A673 (cell line): Measurements from ENCODE around the gene DAPK2. TPM values are rescaled to one million over a fixed set of nuclear protein-coding genes. Genes with fewer than 3 reads are reported as not detected.

Experiments used
- BruUV-seq: library from RNA; stranded (reverse); fragments of 400-500 nt; replicated peaks from 2 replicates; lab custom pipeline; 2021; lab: Mats Ljungman, UMichigan
- CTCF ChIA-PET: fragments of 300-600 bp; sonication (Branson Sonifier 250); formaldehyde crosslinking; loops from one replicate; lab custom pipeline; 2022; ENCODE audit warnings: antibody characterized with exemption; lab: Charles Lee
- POLR2A ChIA-PET: fragments of 300-600 bp; sonication (Branson Sonifier 250); formaldehyde crosslinking; loops from one replicate; lab custom pipeline; 2022; ENCODE audit warnings: antibody characterized with exemption; ENCODE audit not compliant: low non-redundant PET; lab: Charles Lee
- DNase-seq: peaks from one replicate; pipeline ENCODE4 v3.0.0-alpha.2; 2015; ENCODE audit warnings: low spot score
- H3K27ac ChIP-seq: fragments of 200-600 bp; sonication (generic); 2 replicates; pipeline ENCODE4 v1.5.1; 2016; ENCODE audit warnings: mixed run types, low read depth, mild to moderate bottlenecking, mixed read lengths, antibody characterized with exemption, low read length; ENCODE audit not compliant: poor library complexity, severe bottlenecking
- H3K27me3 ChIP-seq: fragments of 200-600 bp; sonication (generic); replicated peaks from 2 replicates; pipeline ENCODE4 v1.6.1; 2017; ENCODE audit warnings: mixed run types, low read depth, mild to moderate bottlenecking, mixed read lengths, antibody characterized with exemption, low read length; ENCODE audit not compliant: insufficient read depth, poor library complexity
- H3K36me3 ChIP-seq: fragments of 200-600 bp; sonication (generic); 2 replicates; pipeline ENCODE4 v1.6.1; 2016; ENCODE audit warnings: mixed run types, mild to moderate bottlenecking, mixed read lengths, antibody characterized with exemption, low read length; ENCODE audit not compliant: insufficient read depth, poor library complexity, severe bottlenecking
- H3K4me1 ChIP-seq: fragments of 200-600 bp; sonication (generic); 2 replicates; pipeline ENCODE4 v1.6.1; 2017; ENCODE audit warnings: mixed run types, mild to moderate bottlenecking, mixed read lengths, antibody characterized with exemption, low read length; ENCODE audit not compliant: insufficient read depth, poor library complexity, severe bottlenecking
- H3K4me3 ChIP-seq: fragments of 200-600 bp; sonication (generic); 2 replicates; pipeline ENCODE4 v1.5.1; 2016; ENCODE audit warnings: low read depth, mixed run types, mild to moderate bottlenecking, mixed read lengths, low read length; ENCODE audit not compliant: poor library complexity, severe bottlenecking
- H3K9me3 ChIP-seq: fragments of 200-600 bp; sonication (generic); 2 replicates; pipeline ENCODE4 v1.6.1; 2016; ENCODE audit warnings: mixed run types, low read depth, mild to moderate bottlenecking, mixed read lengths, antibody characterized with exemption, low read length; ENCODE audit not compliant: poor library complexity, severe bottlenecking
- EZH2 ChIP-seq: fragments of 200-600 bp; sonication (generic); IDR thresholded peaks from 2 replicates; pipeline ENCODE4 v1.6.1; 2017; ENCODE audit warnings: borderline replicate concordance, low read depth, mild to moderate bottlenecking, mixed read lengths, antibody characterized with exemption, low read length; ENCODE audit not compliant: poor library complexity, severe bottlenecking
- intact Hi-C: fragments of 100-400 bp; cut with micrococcal nuclease; formaldehyde crosslinking; loops from one replicate; pipeline ENCODE4 v1.10.0; 2022; ENCODE audit not compliant: unreplicated experiment
- total RNA-seq: library from RNA; stranded (reverse); gene quantifications from 2 replicates; pipeline ENCODE4 v1.2.3, GENCODE V29; 2021
- TF ChIP-seq, protein P1 (sequence below): fragments of 300-800, 200-600 bp; sonication (generic); conservative IDR thresholded peaks from 2 replicates; pipeline ENCODE4 v1.5.1; 2017; ENCODE audit warnings: low read depth, mild to moderate bottlenecking, antibody characterized with exemption, low read length, moderate library complexity, mixed read lengths

The DAPK2 gene
- total RNA-seq, 1 experiment from 2014 or later = 19.2 TPM

DNA sequence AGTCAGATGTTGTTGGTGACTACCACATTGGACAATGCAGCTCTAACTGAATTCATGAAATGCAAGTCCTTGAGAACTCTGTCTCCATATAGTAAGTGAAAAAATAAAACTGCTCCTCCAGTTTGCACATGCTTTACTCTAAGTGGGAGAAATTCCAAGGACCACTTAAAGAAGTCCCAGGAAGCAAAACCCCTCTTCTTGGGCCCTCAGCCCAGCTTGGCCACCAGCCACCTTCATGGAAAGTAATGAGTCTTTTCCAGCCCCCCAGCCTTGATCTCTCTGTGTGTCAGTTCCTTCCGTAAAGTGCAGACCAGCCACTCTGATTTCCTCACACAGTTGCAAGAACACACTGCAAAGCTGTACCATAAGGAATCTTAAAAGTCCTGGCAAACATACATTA lies 34.5 kb downstream of the DAPK2 start:
- ChIA-PET CTCF (no interaction called here), POLR2A (no interaction called here)
- Histone ChIP-seq H3K27ac (no peak overlapping the region), H3K4me3 (no peak overlapping the region), H3K4me1 (peaks cover 27% of the 10 kb centered on the region), H3K36me3 (no peaks in the 10 kb centered on the region), H3K9me3 (no peaks in the 10 kb centered on the region), H3K27me3 (no peaks in the 10 kb centered on the region)
- no peak for TF ChIP-seq EZH2
- TF ChIP-seq, protein P1, sequence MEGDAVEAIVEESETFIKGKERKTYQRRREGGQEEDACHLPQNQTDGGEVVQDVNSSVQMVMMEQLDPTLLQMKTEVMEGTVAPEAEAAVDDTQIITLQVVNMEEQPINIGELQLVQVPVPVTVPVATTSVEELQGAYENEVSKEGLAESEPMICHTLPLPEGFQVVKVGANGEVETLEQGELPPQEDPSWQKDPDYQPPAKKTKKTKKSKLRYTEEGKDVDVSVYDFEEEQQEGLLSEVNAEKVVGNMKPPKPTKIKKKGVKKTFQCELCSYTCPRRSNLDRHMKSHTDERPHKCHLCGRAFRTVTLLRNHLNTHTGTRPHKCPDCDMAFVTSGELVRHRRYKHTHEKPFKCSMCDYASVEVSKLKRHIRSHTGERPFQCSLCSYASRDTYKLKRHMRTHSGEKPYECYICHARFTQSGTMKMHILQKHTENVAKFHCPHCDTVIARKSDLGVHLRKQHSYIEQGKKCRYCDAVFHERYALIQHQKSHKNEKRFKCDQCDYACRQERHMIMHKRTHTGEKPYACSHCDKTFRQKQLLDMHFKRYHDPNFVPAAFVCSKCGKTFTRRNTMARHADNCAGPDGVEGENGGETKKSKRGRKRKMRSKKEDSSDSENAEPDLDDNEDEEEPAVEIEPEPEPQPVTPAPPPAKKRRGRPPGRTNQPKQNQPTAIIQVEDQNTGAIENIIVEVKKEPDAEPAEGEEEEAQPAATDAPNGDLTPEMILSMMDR = no peak
- intact Hi-C loops = no loop called here
- no TSS peak for BruUV-seq
- no peak for DNase-seq

DNA sequence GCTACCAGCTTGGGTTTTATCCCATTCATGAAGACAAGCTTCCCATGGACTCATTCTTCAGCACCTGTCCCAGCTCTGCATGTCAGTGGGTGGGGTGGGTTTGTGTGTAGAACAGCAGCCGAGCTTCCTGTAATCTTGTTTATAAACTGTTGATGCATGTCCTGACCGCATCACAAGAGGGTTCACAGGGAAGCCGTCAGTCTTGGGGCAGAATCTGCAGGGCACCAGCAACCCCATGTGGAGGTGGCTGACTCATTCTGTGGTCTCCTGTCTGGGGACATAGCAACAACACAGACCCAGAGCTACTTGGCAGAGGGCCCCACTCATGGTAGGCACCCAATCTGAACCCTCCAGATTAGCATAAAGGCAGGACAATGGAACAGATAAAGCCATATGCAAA lies 35.6 kb downstream of the DAPK2 start:
- TF ChIP-seq EZH2 = no peak
- TF ChIP-seq, protein P1 = no peak
- no peaks in the 10 kb centered on the region for H3K9me3 ChIP-seq
- intact Hi-C loops = no loop called here
- no peaks in the 10 kb centered on the region for H3K27me3 ChIP-seq
- BruUV-seq = no TSS peak
- peak; percentile 90 for DNase-seq
- peaks cover 27% of the 10 kb centered on the region for H3K4me1 ChIP-seq
- no peaks in the 10 kb centered on the region for H3K36me3 ChIP-seq
- ChIA-PET POLR2A (interaction anchor here (0.6 kb wide), 1 partner anchor 1149 kb away, joined by 3 read pairs; no protein-coding TSS in a partner anchor), CTCF (interaction anchor here (0.6 kb wide), 1 partner anchor 377 kb away, joined by 3 read pairs; the partner anchor contains the start of gene TRIP4)
- no peak overlapping the region for H3K4me3 ChIP-seq
- H3K27ac ChIP-seq = no peak overlapping the region

DNA sequence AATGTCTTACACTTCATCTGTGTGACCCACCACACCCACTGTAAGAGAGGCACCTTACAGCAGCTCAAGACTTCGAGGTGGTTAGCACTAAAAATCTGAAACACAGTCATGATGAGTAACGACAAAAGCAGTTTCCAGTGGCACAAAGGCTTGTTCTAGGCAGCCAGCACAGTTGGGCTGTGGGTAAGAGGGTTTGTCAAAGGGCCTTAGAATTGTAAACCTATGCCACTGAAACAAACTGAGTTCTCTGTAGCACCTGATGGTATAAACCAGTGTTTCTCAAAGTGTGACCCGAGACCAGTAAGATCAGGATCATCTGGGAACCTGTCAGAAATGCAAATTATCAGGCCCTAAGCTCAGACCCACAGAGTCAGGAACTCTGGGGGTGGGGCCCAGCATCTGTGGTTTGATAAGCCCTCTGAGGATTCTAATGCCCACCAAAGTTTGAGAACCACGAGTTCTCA lies 36.5 kb downstream of the DAPK2 start:
- Histone ChIP-seq H3K27ac (no peak overlapping the region), H3K27me3 (no peaks in the 10 kb centered on the region), H3K4me1 (peaks cover 27% of the 10 kb centered on the region), H3K4me3 (no peak overlapping the region), H3K9me3 (no peaks in the 10 kb centered on the region), H3K36me3 (no peaks in the 10 kb centered on the region)
- intact Hi-C loops = no loop called here
- BruUV-seq = no TSS peak
- TF ChIP-seq, protein P1 = no peak
- TF ChIP-seq EZH2 = no peak
- POLR2A ChIA-PET = no interaction called here
- DNase-seq = no peak
- CTCF ChIA-PET = no interaction called here
